ENCODE results near the gene SIK1. TPM values are rescaled to one million over a fixed set of nuclear protein-coding genes. Genes with fewer than 3 reads are reported as not detected.

The SIK1 gene
- total RNA-seq, 2 experiments from 2014 or later, result 5.1 to 5.2 TPM

GRCh38 chr21:43365611-43366426 lies 61.1 kb downstream of the SIK1 start:
- DNase-seq, result no peak
- H3K27me3 Mint-ChIP-seq (ENCODE audit: low read depth), result no peaks in the 10 kb centered on the region
- CTCF ChIA-PET, result no interaction called here
- no peak overlapping the region for H3K27ac Mint-ChIP-seq
- intact Hi-C loops (cut with micrococcal nuclease), result no loop called here
- peaks cover 26% of the 10 kb centered on the region for H3K4me1 Mint-ChIP-seq (ENCODE audit: low read depth)
- no peaks in the 10 kb centered on the region for H3K36me3 Mint-ChIP-seq (ENCODE audit: low read depth)
- no peaks in the 10 kb centered on the region for H3K9me3 Mint-ChIP-seq
- no peak overlapping the region for H3K4me3 Mint-ChIP-seq

- no peak overlapping the region for H3K27ac Mint-ChIP-seq
- H3K36me3 Mint-ChIP-seq (ENCODE audit: low read depth), result no peaks in the 10 kb centered on the region
- intact Hi-C loops (cut with micrococcal nuclease), result no loop called here
- peaks cover 26% of the 10 kb centered on the region for H3K4me1 Mint-ChIP-seq (ENCODE audit: low read depth)
- H3K27me3 Mint-ChIP-seq (ENCODE audit: low read depth), result no peaks in the 10 kb centered on the region
- no peak for DNase-seq
- H3K9me3 Mint-ChIP-seq, result no peaks in the 10 kb centered on the region
- H3K4me3 Mint-ChIP-seq, result no peak overlapping the region
- CTCF ChIA-PET, result no interaction called here
Observed at GRCh38 chr21:43364851-43365424, 62.0 kb downstream of the SIK1 start.

Other genes starting within 250 kb of the SIK1 start
- gene HSF2BP, start 232.4 kb upstream of the SIK1 start, total RNA-seq, result 1 to 10 TPM; 1.3 to 2.1 TPM
- gene RRP1B, start 232.4 kb upstream of the SIK1 start, total RNA-seq, result 10 to 100 TPM; 59.6 to 60.6 TPM

Data from activated naive CD4-positive, alpha-beta T cell treated with anti-CD3 and anti-CD28 coated beads for 36 hours (primary cell).